Progenitor cell of endocrine pancreas (in vitro differentiated cells): ENCODE measurements around the gene DPP6. TPM values are rescaled to one million over a fixed set of nuclear protein-coding genes. Genes with fewer than 3 reads are reported as not detected.
"Not testable (repeated sequence)": the region's sequence is repeated elsewhere in the genome, so short reads cannot be mapped to it uniquely, and the experiment has no call there.

Experiments used
- DNase-seq: peaks from one replicate; pipeline ENCODE4 v3.0.0; 2021; ENCODE audit warnings: low spot score; ENCODE audit not compliant: unreplicated experiment
- H3K27ac Mint-ChIP-seq: 2 replicates; pipeline ENCODE4 v1.8.0; 2021; ENCODE audit warnings: mild to moderate bottlenecking, moderate library complexity, mixed read lengths
- H3K27me3 Mint-ChIP-seq: 2 replicates; pipeline ENCODE4 v1.8.0; 2021; ENCODE audit warnings: mixed read lengths
- H3K36me3 Mint-ChIP-seq: 2 replicates; pipeline ENCODE4 v1.8.0; 2022; ENCODE audit warnings: mixed read lengths; ENCODE audit not compliant: insufficient read depth
- H3K4me1 Mint-ChIP-seq: 2 replicates; pipeline ENCODE4 v1.8.0; 2021; ENCODE audit warnings: low read depth, mixed read lengths
- H3K4me3 Mint-ChIP-seq: 2 replicates; pipeline ENCODE4 v1.8.0; 2021; ENCODE audit warnings: low read depth, mild to moderate bottlenecking, moderate library complexity, mixed read lengths
- H3K9me3 Mint-ChIP-seq: 2 replicates; pipeline ENCODE4 v1.8.0; 2021; ENCODE audit warnings: low read depth, mixed read lengths
- CTCF ChIP-seq: fragments of 200-600 bp; sonication (generic); IDR thresholded peaks from one replicate; pipeline ENCODE4 v1.5.0; 2021; ENCODE audit warnings: antibody characterized with exemption, mild to moderate bottlenecking; ENCODE audit not compliant: unreplicated experiment
- total RNA-seq: library from RNA; stranded (reverse); gene quantifications from 2 replicates; pipeline ENCODE4 v1.2.1, GENCODE V29; 2021

The DPP6 gene
- total RNA-seq, 1 donor from 2014 or later = 13.4 TPM

DNA sequence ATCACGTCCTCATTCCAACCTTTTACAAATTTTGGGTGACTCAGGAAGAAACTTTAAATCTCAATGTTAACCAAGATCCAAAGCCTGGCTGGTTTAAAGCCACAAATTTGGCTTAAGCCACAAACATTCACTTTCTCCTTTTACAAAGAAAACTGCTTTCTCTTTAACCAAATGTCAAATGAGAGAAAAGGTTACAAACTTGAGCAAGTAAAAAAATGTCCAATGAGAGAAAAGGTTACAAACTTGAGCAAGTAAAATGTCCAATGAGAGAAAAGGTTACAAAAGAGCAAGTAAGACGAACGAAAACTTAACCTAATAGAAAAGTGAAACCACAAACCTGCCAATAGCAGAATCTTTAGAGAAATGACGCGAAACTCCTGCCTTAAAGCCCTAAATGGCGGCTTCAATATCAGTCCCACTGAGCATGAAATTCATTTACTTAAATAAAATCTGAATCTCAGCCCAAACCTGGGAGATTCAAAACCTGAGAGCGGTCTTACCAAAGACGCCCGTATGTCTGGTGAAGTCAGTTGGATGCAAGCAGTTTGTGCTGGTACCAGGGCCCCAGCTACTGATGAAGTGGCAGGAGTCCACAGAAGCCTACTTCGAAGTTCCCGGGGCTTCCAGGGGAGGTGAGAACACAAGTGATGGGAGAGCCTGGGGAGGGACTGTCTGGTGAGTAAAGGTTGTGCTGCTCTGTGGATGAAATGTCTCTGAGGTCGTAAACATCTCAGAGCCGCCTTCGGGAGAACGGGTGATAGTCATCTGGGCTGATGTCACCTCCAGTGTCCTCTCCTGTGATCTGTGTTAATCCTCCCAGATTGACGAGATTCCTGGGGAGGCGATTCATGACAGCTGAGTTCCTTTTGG, 876.2 kb downstream of the DPP6 start:
- TF ChIP-seq CTCF = no peak
- no peak for DNase-seq
- Mint-ChIP-seq H3K27me3 (peaks cover 10% of the 10 kb centered on the region), H3K4me1 (peaks cover 7% of the 10 kb centered on the region), H3K36me3 (peaks cover 2% of the 10 kb centered on the region), H3K27ac (peak overlapping the region; percentile 50), H3K9me3 (peaks cover 2% of the 10 kb centered on the region), H3K4me3 (peak overlapping the region; percentile 76)

DNA sequence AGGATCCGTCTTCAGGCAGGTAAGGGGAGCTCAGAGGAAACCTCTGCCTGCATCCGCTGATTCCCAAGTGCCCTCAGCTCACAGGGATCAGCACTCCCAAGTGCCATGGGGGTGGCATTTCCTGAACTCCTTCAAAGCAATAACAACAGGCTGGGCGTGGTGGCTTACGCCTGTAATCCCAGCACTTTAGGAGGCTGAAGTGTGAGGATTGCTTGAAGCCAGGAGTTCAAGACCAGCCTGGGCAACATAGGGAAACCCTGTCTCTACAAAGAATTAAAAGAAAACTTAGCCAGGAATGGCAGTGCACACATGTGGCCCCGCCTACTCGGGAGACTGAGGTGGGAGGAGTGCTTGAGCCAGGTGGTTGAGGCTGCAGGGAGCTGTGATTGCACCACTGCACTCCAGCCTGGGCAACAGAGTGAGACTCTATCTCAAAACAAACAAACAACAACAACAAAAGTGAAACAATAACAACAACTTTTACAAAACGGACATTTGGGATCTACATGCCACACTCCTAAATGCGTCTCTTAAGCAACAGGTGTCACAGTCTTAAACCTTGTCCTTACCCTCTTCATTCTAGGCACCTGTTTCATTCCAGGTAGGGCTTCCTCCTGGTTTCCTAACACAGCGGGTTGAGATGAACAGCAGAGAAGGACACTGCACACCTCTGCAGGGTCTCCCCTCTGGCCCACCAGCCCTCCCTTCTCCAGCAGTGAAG, 877.0 kb downstream of the DPP6 start:
- H3K4me1 Mint-ChIP-seq = peaks cover 7% of the 10 kb centered on the region
- peaks cover 4% of the 10 kb centered on the region for H3K36me3 Mint-ChIP-seq
- H3K27ac Mint-ChIP-seq = no peak overlapping the region
- no peak for DNase-seq
- H3K4me3 Mint-ChIP-seq = peak overlapping the region; percentile 76
- no peak for TF ChIP-seq CTCF
- peaks cover 10% of the 10 kb centered on the region for H3K27me3 Mint-ChIP-seq
- peaks cover 7% of the 10 kb centered on the region for H3K9me3 Mint-ChIP-seq

DNA sequence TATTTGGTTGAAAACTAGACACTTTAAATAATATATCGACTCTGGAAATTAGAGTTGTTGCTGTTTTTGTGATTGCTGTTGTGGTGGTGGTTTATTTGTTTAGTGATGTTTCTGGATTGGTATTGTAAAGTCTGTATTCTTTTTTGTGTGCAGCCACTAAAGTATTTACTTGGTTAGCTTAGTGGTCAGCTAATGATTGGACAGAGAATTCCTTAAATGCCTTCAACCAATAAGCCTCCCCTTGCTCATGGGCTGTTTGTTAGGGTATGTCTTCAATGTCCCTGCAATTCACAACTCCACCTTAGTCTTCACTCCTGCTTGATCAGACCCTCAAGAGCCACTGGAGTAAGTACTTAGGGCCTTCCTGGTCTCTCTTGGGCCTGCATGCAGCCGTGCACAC, 879.7 kb downstream of the DPP6 start:
- no peak for DNase-seq
- TF ChIP-seq CTCF = no peak
- peaks cover 7% of the 10 kb centered on the region for H3K4me1 Mint-ChIP-seq
- H3K36me3 Mint-ChIP-seq = peaks cover 13% of the 10 kb centered on the region
- peaks cover 10% of the 10 kb centered on the region for H3K27me3 Mint-ChIP-seq
- no peak overlapping the region for H3K27ac Mint-ChIP-seq
- H3K9me3 Mint-ChIP-seq = peaks cover 23% of the 10 kb centered on the region
- H3K4me3 Mint-ChIP-seq = no peak overlapping the region

DNA sequence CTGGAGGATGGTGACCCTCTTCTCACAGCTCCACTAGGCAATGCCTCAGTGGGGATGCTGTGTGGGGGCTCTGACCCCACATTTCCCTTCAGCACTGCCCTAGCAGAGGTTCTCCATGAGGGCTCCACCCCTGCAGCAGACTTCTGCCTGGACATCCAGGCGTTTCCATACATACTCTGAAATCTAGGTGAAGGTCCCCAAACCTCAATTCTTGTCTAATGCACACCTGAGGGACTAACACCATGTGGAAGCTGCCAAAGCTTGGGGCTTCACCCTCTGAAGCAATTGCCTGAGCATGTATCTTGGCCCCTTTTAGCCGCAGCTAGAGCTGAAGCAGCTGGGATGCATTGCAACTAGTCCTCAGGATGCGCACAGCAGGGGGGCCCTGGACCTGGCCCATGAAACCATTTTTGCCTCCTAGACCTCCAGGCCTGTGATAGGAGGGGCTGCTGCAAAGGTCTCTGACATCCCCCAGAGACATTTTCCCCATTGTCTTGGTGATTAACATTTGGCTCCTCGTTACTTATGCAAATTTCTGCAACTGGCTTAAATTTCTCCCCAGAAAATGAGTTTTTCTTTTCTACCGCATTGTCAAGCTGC, 882.3 kb downstream of the DPP6 start:
- not testable (repeated sequence) for H3K27me3 Mint-ChIP-seq, DNase-seq, H3K27ac Mint-ChIP-seq, H3K4me1 Mint-ChIP-seq, H3K4me3 Mint-ChIP-seq
- Mint-ChIP-seq H3K36me3 (peaks cover 13% of the 10 kb centered on the region), H3K9me3 (peaks cover 23% of the 10 kb centered on the region)

DNA sequence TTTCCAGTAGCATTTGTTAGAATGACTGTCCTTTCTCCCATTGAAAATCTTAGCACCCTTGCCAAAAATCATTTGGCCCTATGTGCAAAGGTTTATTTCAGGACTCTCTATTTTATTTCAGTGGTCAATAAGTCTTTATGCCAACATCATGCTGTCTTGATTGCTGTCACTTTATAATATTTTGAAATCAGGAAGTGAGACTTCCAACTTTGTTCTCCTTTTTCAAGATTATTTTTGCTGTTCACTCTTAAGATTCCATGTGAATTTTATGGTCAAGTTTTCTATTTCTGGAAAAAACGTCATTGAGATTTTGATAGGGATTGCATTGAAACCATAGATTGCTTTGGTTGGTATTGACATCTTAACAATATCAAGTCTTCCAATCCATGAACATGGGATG, 885.6 kb downstream of the DPP6 start:
- H3K27ac Mint-ChIP-seq = no peak overlapping the region
- DNase-seq = no peak
- TF ChIP-seq CTCF = no peak
- H3K9me3 Mint-ChIP-seq = peaks cover 23% of the 10 kb centered on the region
- no peaks in the 10 kb centered on the region for H3K27me3 Mint-ChIP-seq
- no peaks in the 10 kb centered on the region for H3K4me1 Mint-ChIP-seq
- no peak overlapping the region for H3K4me3 Mint-ChIP-seq
- peaks cover 26% of the 10 kb centered on the region for H3K36me3 Mint-ChIP-seq
